ENCODE measurements around the gene ADGRL2.

ADGRL2 gene

GRCh38 chr1:81920886-81921285 is 120.2 kb downstream of the ADGRL2 start:
- no peak for DNase-seq

DNA sequence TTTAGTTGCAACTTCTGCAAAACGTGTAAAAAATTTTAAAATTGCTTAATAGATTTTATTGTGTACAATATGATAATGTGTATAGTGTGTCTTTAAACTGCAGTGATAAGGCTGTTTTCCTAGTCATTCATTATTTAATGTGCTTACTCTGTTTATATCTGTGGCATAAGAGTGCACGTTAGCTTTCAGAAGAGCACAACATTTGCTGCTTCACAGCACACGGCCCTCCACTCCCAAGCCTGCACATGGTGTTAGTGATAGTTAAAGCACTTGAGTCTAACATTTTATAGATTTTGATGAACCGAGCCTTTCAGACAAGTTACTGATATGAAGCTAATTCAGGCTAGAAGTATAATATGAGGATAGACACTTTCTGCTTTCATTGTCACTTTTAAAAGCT is 120.6 kb downstream of the ADGRL2 start:
- no peak for DNase-seq

- no peak for DNase-seq
Observed at GRCh38 chr1:81921851-81922462, 121.2 kb downstream of the ADGRL2 start.

DNA sequence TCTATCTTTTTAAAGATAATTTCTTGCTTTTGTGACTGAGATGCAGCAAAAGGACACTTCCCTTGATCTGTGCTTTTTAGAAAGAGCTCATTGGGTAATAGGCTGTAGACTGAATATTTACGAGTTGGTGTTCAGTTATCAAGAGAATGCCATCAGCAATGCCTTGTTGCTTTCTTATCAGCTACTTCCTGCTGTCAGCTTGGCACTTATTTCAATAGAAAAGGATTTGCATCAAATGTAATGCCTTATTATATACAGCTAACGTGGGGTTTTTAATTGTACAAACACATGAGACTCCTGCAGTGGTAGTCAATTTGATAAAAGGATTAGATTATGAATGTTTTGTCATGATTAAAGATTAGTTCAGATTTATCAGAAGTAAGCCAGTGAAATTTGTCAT is 122.2 kb downstream of the ADGRL2 start:
- no peak for DNase-seq

- no peak for DNase-seq
Observed at GRCh38 chr1:81929106-81929505, 128.4 kb downstream of the ADGRL2 start.

- no peak for DNase-seq
Observed at GRCh38 chr1:81936853-81937252, 136.1 kb downstream of the ADGRL2 start.

GRCh38 chr1:81937791-81938450 is 137.2 kb downstream of the ADGRL2 start:
- DNase-seq, result no peak

GRCh38 chr1:81948495-81948894 is 147.8 kb downstream of the ADGRL2 start:
- DNase-seq, result no peak

- DNase-seq, result no peak
Observed at GRCh38 chr1:81949421-81949820, 148.7 kb downstream of the ADGRL2 start.

- no peak for DNase-seq
Observed at GRCh38 chr1:81950037-81950436, 149.3 kb downstream of the ADGRL2 start.

GRCh38 chr1:81950591-81951244 is 150.0 kb downstream of the ADGRL2 start:
- DNase-seq, result no peak

DNA sequence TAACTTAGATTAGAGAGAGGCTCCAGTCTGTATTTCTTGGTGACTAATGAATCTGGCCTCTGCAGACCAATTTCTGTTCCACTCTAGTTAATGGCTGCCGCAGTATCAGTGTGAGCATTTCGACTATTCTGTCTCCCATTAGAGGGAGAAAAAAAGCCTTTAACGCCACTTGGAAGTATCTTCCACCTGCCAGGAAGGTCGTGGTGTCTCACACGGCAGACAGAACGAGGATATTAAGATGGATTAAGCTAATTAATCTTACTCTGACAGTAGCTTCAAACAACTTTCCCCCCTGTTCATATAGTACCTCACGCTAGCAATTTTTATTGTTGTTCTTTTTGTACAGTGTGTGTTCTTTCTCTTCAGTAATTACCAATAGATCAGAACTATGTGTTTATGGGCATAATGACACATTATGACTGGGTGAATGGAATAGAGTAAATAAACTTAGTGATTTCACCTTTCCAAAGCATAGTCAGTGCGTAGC is 153.8 kb downstream of the ADGRL2 start:
- no peak for DNase-seq

DNA sequence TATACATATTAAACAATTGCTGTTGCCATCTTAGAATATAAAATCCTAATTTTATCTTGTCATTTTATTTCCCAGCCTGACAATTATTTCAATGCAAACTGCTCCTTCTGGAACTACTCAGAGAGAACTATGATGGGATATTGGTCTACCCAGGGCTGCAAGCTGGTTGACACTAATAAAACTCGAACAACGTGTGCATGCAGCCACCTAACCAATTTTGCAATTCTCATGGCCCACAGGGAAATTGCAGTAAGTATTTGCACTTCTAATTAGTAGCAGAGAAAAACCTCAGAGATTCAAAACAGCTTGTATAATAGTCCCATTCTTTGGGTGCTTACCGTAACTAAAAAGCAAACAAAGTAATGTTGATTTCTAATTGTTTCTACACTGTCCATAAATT is 167.2 kb downstream of the ADGRL2 start:
- DNase-seq, result no peak

- no peak for DNase-seq
Observed at GRCh38 chr1:81970416-81970815, 169.7 kb downstream of the ADGRL2 start.

DNA sequence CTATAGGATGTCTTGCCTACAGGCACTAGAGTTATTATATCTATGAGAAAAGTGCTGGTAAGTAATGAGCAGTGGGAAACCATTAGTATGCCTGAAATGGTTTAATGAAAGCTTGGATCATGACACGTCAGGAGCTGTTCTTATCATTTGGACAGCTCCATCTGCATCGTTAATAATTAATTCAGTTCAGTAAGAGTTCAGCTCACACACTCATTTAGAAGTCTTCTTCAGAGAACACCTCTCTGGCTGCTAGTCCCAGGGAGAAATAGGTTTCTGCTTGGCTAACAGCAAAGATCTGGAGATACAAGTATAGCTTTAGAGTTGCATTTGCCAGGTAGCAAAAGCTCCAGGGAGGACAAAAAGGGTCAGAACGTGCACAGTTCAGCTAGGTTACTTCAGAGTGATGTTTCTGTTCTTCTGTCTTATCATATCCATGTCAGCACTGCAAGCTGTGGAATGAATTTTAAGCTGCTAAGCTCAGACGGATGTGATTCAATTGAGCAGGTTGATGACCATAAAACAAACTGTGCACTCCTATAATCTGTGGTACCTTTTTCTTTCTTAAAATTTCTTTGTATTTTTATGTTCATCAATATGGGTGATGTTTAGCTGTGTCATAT is 173.6 kb downstream of the ADGRL2 start:
- no peak for DNase-seq

- DNase-seq, result no peak
Observed at GRCh38 chr1:81974883-81975555, 174.3 kb downstream of the ADGRL2 start.

DNA sequence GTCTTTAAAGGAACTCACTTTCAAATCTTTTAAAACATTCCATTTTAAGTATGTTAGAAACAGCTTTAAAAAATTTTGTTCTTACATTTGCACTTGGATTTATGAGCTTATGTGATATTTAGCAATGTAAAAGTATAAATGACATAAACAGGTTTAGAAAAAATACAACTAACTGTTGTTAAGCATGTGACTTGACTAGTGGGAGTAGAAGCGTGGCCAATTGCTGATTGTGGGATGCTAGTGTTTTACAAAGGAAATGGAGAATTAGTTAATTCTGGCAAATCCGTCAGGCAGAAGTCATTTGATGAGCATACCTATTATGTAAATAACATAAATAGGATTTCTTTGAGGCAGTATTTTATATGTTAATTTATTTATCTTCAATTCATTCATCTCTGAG is 175.8 kb downstream of the ADGRL2 start:
- DNase-seq, result no peak

GRCh38 chr1:81978945-81979344 is 178.2 kb downstream of the ADGRL2 start:
- no peak for DNase-seq

DNA sequence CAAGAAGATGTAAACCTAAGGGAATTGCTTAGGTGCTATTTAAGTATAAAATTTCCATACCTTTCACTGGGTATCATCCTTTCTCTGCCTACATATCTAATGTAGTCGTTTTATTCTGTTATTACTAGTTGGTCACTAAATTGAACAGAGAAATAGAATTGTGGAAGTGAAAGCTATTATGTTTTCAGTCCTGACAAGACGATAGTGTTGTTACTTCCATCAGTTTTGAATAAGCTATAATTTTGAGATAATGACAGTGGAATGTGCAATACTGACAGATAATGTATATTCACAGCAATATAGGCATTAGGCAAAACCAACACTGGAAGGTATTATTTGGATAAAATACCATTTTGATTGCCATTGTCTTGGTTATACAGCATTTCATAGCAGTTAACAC is 181.8 kb downstream of the ADGRL2 start:
- no peak for DNase-seq

DNA sequence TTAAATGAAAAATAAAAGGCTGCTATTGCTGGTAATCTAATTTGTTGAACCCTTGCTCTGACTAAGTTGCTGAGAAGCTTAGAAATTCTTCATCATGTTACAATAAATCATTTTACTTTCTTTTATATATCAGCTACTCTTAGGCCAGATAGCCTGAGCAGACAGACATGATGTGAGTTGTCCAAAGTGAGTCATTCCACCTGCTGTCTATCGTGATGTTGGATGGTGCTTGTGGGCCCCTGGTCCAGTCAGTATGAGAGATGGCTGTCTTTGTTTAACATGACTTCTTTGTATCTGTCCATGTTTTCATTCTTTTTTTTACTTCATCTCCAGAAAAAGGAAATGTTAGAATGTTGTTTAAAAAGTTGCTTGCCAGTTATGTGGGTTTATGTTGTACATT is 188.8 kb downstream of the ADGRL2 start:
- DNase-seq, result no peak

- no peak for DNase-seq
Observed at GRCh38 chr1:81990241-81990640, 189.5 kb downstream of the ADGRL2 start.

DNA sequence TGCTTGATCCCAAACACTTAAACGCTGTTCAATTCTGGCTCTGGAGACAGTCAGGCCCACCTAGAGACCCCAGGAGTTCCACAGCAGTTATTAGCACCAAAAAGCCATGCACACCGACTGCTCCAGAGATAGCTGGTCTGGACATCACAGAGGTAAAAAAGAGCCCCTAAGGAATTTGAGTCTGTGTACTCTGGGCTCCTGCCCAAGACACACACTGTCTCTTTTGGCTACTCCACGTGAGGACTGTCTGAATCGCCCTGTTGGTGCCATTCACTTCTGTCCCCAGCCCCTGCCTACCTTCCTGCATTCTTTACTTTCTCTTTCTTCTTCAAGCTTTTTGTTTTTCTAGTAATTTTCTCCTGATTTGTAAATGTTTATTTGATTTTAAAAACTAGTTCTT is 197.4 kb downstream of the ADGRL2 start:
- DNase-seq, result no peak

DNA sequence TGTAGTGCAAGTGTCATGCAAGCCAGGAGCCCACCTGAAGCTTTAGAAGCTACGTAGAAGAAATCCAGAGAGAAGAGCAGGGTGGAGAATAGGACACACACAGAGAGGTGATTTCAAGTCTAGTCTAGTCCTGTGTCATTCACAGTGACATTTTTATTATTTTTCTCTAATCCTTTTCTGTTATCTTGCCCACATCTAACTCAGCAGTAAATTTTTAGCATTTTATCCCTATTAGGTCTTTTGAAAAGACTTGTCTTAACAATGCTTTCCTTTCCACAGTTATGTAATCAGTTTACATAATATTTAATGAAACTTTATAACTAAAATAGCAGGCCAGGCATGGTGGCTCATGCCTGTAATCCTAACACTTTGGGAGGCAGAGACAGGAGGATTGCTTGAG is 198.6 kb downstream of the ADGRL2 start:
- DNase-seq, result no peak
